Stimulated activated effector memory CD8-positive, alpha-beta T cell treated with anti-CD3 and anti-CD28 coated beads, Interleukin-12 subunit alpha, Interleukin-12 subunit beta, amount 100 ng/mL, for 72 hours (primary cell): Measurements from ENCODE around the gene SRGAP3.

ENCODE experiments used
- ATAC-seq: fragments of 150-1000 bp; cut with Tn5 transposase; 2 replicates; pipeline ENCODE4 v1.10.0; 2021
- DNase-seq, 2 donors: peaks; one replicate each; pipeline ENCODE4 v3.0.0; 2021 to 2022; ENCODE audit warnings: low spot score in 2 of 2
- H3K27ac Mint-ChIP-seq: one replicate; pipeline ENCODE4 v1.8.0; 2022; ENCODE audit warnings: mild to moderate bottlenecking, mixed read lengths
- H3K36me3 Mint-ChIP-seq: one replicate; pipeline ENCODE4 v1.8.0; 2022; ENCODE audit warnings: mild to moderate bottlenecking, mixed read lengths
- H3K4me1 Mint-ChIP-seq: one replicate; pipeline ENCODE4 v1.8.0; 2022; ENCODE audit warnings: mixed read lengths
- H3K4me3 Mint-ChIP-seq: one replicate; pipeline ENCODE4 v1.8.0; 2022; ENCODE audit warnings: mild to moderate bottlenecking, mixed read lengths
- H3K9me3 Mint-ChIP-seq: one replicate; pipeline ENCODE4 v1.8.0; 2022; ENCODE audit warnings: mixed read lengths

Gene SRGAP3

DNA sequence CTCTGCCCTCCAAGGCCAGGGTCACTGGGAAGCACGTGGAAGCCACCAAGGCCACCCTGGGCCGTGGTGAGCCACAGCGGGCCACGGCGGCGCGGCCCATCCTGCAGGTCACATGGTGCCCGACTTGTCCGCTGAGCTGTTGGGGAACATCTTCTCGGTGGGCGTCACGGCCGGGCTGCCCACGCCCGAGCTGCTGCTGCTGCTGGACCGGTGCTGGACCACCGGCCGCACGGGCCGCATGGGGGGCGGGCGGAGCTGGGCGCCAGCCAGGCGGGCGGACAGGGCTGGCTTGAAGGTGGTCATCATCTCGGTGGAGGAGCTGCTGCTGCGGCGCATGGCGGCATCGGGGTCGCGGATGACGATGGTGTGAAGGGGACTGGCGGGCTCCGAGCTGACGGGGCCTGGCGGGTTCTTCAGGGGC, 264.0 kb downstream of the SRGAP3 start:
- no peaks in the 10 kb centered on the region for H3K4me1 Mint-ChIP-seq
- no peak overlapping the region for H3K4me3 Mint-ChIP-seq
- ATAC-seq: no peak
- H3K27ac Mint-ChIP-seq: no peak overlapping the region
- H3K9me3 Mint-ChIP-seq: no peaks in the 10 kb centered on the region
- peak in 1 of 2 donors; percentile 36 for DNase-seq
- H3K36me3 Mint-ChIP-seq: no peaks in the 10 kb centered on the region

- DNase-seq (no peak), ATAC-seq (no peak)
- no peak overlapping the region for H3K4me3 Mint-ChIP-seq
- no peaks in the 10 kb centered on the region for H3K36me3 Mint-ChIP-seq
- no peak overlapping the region for H3K27ac Mint-ChIP-seq
- no peaks in the 10 kb centered on the region for H3K9me3 Mint-ChIP-seq
- H3K4me1 Mint-ChIP-seq: no peaks in the 10 kb centered on the region
Observed at GRCh38 chr3:8984526-8984925, 264.9 kb downstream of the SRGAP3 start.

GRCh38 chr3:8984081-8984480, 265.4 kb downstream of the SRGAP3 start:
- no peaks in the 10 kb centered on the region for H3K9me3 Mint-ChIP-seq
- H3K4me3 Mint-ChIP-seq: no peak overlapping the region
- no peak for ATAC-seq
- DNase-seq: peak in 1 of 2 donors; percentile 23
- no peak overlapping the region for H3K27ac Mint-ChIP-seq
- H3K36me3 Mint-ChIP-seq: no peaks in the 10 kb centered on the region
- no peaks in the 10 kb centered on the region for H3K4me1 Mint-ChIP-seq

DNA sequence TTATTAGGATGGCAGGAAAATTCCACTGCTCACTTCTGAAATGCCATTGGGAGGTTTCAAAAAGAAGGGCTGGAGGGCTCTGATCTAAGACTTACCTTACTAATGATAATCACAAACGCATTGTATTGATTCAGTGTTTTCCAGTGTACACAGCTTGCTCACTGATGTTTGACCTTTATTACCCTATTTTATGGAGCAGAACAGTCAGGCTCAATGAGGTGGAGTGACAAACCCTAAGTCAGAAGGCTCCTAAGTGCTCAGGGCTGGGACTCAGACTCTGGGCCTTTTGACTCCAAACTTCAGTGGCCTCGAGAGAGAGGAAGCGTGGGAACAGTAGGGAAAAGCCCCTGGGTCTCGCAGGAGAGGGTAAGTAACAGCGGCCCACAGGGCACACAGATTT, 265.9 kb downstream of the SRGAP3 start:
- Mint-ChIP-seq H3K4me1 (no peaks in the 10 kb centered on the region), H3K36me3 (no peaks in the 10 kb centered on the region), H3K27ac (no peak overlapping the region), H3K4me3 (no peak overlapping the region), H3K9me3 (no peaks in the 10 kb centered on the region)
- DNase-seq: peak in 1 of 2 donors; percentile 25
- no peak for ATAC-seq

- no peaks in the 10 kb centered on the region for H3K9me3 Mint-ChIP-seq
- H3K27ac Mint-ChIP-seq: no peak overlapping the region
- H3K36me3 Mint-ChIP-seq: no peaks in the 10 kb centered on the region
- no peak overlapping the region for H3K4me3 Mint-ChIP-seq
- ATAC-seq (no peak), DNase-seq (peak in 1 of 2 donors; percentile 29)
- H3K4me1 Mint-ChIP-seq: no peaks in the 10 kb centered on the region
Observed at GRCh38 chr3:8983026-8983425, 266.4 kb downstream of the SRGAP3 start.

- Mint-ChIP-seq H3K4me3 (no peak overlapping the region), H3K36me3 (no peaks in the 10 kb centered on the region), H3K4me1 (no peaks in the 10 kb centered on the region), H3K27ac (no peak overlapping the region), H3K9me3 (no peaks in the 10 kb centered on the region)
- ATAC-seq (no peak), DNase-seq (no peak)
Observed at GRCh38 chr3:8982509-8982908, 266.9 kb downstream of the SRGAP3 start.

DNA sequence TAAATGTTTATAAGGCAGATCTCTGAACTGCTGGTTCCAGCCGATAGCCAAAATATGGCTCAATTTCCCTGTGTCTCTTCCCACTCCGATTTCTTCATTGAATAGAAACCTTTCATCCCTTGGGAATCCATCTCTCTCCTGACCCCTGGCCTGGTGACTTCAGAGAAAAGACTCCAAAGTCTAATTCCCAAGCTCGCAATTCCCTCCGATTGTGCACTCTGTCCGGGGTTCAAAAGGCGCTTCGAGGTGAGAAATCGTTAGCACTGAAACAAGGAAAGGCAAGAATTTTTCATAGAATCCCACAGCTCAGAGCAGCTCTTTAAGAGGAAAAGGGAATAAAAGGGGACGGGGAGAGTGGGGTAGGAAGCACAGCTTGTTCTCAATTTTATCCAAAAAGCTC, 267.7 kb downstream of the SRGAP3 start:
- DNase-seq (peak in 1 of 2 donors; percentile 20), ATAC-seq (no peak)
- Mint-ChIP-seq H3K4me3 (no peak overlapping the region), H3K36me3 (no peaks in the 10 kb centered on the region), H3K4me1 (no peaks in the 10 kb centered on the region), H3K9me3 (no peaks in the 10 kb centered on the region), H3K27ac (no peak overlapping the region)

DNA sequence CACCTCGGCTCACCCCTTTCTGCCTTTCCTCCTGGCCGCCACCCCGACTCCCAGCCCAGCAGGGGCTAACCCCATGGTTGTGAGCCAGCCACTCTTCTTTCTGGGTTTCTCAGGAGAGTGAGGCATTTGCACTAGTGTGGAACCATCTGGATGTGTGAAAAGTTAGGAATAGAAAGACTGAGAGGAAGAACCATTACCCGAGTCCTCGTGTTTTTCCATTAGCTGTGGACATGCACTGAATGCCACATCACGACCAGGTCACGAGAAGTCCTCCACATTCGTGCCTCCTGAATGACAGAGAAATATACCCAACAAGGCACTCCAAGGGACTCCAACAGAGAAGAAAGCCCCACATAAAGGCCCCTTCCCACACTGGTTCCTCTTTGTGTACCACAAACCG, 268.1 kb downstream of the SRGAP3 start:
- Mint-ChIP-seq H3K36me3 (no peaks in the 10 kb centered on the region), H3K27ac (no peak overlapping the region), H3K4me1 (no peaks in the 10 kb centered on the region), H3K4me3 (no peak overlapping the region), H3K9me3 (no peaks in the 10 kb centered on the region)
- ATAC-seq (no peak), DNase-seq (no peak)

- H3K9me3 Mint-ChIP-seq: no peaks in the 10 kb centered on the region
- H3K27ac Mint-ChIP-seq: no peak overlapping the region
- H3K36me3 Mint-ChIP-seq: no peaks in the 10 kb centered on the region
- no peak overlapping the region for H3K4me3 Mint-ChIP-seq
- no peaks in the 10 kb centered on the region for H3K4me1 Mint-ChIP-seq
- no peak for DNase-seq
- ATAC-seq: no peak
Observed at GRCh38 chr3:8980756-8981257, 268.6 kb downstream of the SRGAP3 start.

DNA sequence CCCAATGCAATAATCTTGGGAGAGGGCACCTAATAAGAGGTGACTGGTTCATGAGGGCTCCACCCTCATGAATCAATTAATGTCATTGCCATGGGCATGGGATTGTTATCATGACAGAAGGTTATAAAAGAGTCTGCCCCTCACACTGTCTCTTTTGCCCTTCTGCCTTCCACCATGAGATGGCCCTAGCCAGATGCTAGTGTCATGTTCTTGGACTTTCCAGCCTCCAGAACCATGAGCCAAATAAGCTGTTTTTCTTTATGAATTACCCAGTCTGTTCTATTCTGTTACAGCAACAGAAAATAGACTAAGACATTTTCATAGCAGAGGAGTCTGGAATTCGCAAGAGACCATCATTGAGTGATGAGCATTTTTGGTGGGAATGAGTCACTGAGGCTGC, 270.2 kb downstream of the SRGAP3 start:
- no peaks in the 10 kb centered on the region for H3K9me3 Mint-ChIP-seq
- H3K27ac Mint-ChIP-seq: no peak overlapping the region
- H3K36me3 Mint-ChIP-seq: no peaks in the 10 kb centered on the region
- DNase-seq: no peak
- no peaks in the 10 kb centered on the region for H3K4me1 Mint-ChIP-seq
- H3K4me3 Mint-ChIP-seq: no peak overlapping the region
- ATAC-seq: no peak

- Mint-ChIP-seq H3K36me3 (no peaks in the 10 kb centered on the region), H3K4me1 (no peaks in the 10 kb centered on the region), H3K4me3 (no peak overlapping the region), H3K9me3 (no peaks in the 10 kb centered on the region), H3K27ac (no peak overlapping the region)
- no peak for DNase-seq
- no peak for ATAC-seq
Observed at GRCh38 chr3:8978551-8978950, 270.9 kb downstream of the SRGAP3 start.

GRCh38 chr3:8976540-8977182, 272.8 kb downstream of the SRGAP3 start:
- ATAC-seq: no peak
- no peaks in the 10 kb centered on the region for H3K9me3 Mint-ChIP-seq
- H3K4me3 Mint-ChIP-seq: no peak overlapping the region
- no peak for DNase-seq
- H3K4me1 Mint-ChIP-seq: no peaks in the 10 kb centered on the region
- no peak overlapping the region for H3K27ac Mint-ChIP-seq
- H3K36me3 Mint-ChIP-seq: no peaks in the 10 kb centered on the region

- ATAC-seq (no peak), DNase-seq (no peak)
- H3K9me3 Mint-ChIP-seq: no peaks in the 10 kb centered on the region
- H3K36me3 Mint-ChIP-seq: no peaks in the 10 kb centered on the region
- no peak overlapping the region for H3K27ac Mint-ChIP-seq
- peaks cover 5% of the 10 kb centered on the region for H3K4me1 Mint-ChIP-seq
- H3K4me3 Mint-ChIP-seq: no peak overlapping the region
Observed at GRCh38 chr3:8975081-8976020, 274.1 kb downstream of the SRGAP3 start.

DNA sequence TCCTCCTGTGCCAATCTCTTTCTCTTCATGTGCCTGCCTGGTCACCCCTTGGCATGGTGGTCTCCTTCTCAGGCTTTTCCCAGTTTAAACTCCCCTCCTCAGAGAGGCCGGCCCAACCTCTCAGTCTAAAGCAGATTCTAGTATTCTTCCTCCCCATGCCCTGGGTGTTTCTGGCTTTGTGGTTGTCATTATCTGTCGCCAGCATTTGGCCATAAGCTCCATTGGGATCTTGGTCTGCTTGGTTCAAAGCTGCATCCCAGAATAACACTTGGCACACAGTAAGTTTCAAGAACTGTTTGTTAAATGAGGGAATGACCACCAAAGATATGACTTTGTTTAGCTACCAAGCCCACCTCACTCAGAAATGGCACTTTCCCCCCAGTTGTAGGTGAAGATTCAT, 275.0 kb downstream of the SRGAP3 start:
- no peak overlapping the region for H3K4me3 Mint-ChIP-seq
- ATAC-seq (no peak), DNase-seq (no peak)
- H3K9me3 Mint-ChIP-seq: no peaks in the 10 kb centered on the region
- peaks cover 5% of the 10 kb centered on the region for H3K4me1 Mint-ChIP-seq
- no peaks in the 10 kb centered on the region for H3K36me3 Mint-ChIP-seq
- no peak overlapping the region for H3K27ac Mint-ChIP-seq

- Mint-ChIP-seq H3K27ac (no peak overlapping the region), H3K36me3 (no peaks in the 10 kb centered on the region), H3K9me3 (no peaks in the 10 kb centered on the region), H3K4me3 (no peak overlapping the region), H3K4me1 (peaks cover 5% of the 10 kb centered on the region)
- ATAC-seq: no peak
- no peak for DNase-seq
Observed at GRCh38 chr3:8972639-8973038, 276.8 kb downstream of the SRGAP3 start.
